Memory B cell (primary cell): ENCODE measurements around the gene RYK.
"Not testable (repeated sequence)": the region's sequence is repeated elsewhere in the genome, so short reads cannot be mapped to it uniquely, and the experiment has no call there.

Experiments used
- ATAC-seq: fragments of 150-1000 bp; cut with Tn5 transposase; 2 replicates; pipeline ENCODE4 v1.10.0; 2021; ENCODE audit warnings: low read depth, mild to moderate bottlenecking, moderate library complexity
- DNase-seq, 2 donors: peaks; one replicate each; pipeline ENCODE4 v3.0.0; 2022; ENCODE audit warnings: low spot score in 2 of 2
- H3K27ac Mint-ChIP-seq: one replicate; pipeline ENCODE4 v1.8.0; 2022; ENCODE audit warnings: mild to moderate bottlenecking, moderate library complexity, mixed read lengths
- H3K27me3 Mint-ChIP-seq: one replicate; pipeline ENCODE4 v1.8.0; 2022; ENCODE audit warnings: mixed read lengths
- H3K36me3 Mint-ChIP-seq: one replicate; pipeline ENCODE4 v1.8.0; 2022; ENCODE audit warnings: mild to moderate bottlenecking, mixed read lengths
- H3K4me1 Mint-ChIP-seq: one replicate; pipeline ENCODE4 v1.8.0; 2022; ENCODE audit warnings: mixed read lengths
- H3K4me3 Mint-ChIP-seq: one replicate; pipeline ENCODE4 v1.8.0; 2022; ENCODE audit warnings: mild to moderate bottlenecking, moderate library complexity, mixed read lengths
- H3K9me3 Mint-ChIP-seq: one replicate; pipeline ENCODE4 v1.8.0; 2022; ENCODE audit warnings: mixed read lengths

The RYK gene

DNA sequence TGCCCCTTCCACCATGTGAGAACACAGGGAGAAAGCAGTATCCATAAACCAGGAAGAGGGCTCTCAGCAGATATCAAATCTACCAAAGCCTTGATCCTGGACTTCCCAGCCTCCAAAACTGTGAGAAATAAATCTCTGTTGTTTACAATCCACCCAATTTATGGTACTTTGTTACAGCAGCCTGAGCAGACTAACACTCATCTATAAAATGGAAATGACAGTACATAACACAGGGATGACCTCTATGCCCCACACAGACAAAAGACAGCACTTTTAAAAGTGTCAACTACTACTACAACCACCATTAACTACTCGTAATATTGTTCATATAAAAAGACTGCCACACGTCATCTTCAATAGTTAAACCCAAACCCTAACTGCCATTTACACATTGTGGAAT is 5.7 kb downstream of the RYK start:
- Mint-ChIP-seq H3K36me3 (peaks cover 3% of the 10 kb centered on the region), H3K4me1 (peaks cover 37% of the 10 kb centered on the region), H3K27ac (no peak overlapping the region), H3K27me3 (no peaks in the 10 kb centered on the region), H3K4me3 (no peak overlapping the region), H3K9me3 (no peaks in the 10 kb centered on the region)
- DNase-seq (no peak), ATAC-seq (no peak)

DNA sequence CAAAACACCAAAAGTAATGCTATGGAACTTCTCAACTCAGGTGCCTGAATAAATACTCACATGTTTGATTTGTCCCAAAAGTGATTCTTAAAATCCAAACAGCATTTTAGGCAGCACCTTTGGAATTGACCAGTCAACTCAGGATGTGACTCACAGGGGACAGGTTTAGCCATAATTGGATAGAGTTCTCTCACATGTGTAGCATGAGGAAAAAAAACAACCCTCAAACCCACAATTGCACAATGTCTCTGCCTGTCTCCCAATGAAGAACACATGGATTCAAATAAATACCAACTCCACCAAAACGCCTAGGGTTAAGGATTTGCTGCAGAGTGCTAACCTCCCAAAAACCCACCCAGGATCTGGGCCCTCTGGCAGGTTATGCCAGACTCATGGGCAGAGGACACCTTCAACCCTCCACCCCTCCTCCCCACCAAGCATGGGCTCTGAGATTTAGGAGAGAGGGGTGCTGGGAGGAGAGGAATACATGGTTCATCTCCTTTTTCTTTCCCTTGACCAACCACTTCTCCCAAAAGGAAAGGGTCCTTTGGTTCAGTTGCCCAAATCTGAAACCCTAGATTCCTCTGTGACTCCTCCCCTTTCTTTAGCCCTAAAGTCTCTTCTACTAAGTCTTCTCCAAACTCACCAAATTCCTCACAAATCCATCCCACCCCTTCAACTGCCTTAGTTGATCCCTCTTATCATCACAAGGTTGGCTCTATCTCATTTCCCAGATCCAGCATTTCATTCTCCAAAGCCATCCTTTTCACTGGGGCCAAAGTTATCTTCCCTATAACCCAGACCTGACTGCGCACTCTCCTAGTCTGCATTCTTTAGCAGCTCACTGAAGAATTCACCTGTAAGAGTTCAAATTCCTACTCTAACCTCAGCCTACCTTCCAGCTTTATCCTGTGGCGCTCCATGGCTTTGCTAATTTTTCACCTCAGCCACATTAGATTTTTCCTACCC is 7.7 kb downstream of the RYK start:
- H3K36me3 Mint-ChIP-seq: peaks cover 4% of the 10 kb centered on the region
- H3K27ac Mint-ChIP-seq: no peak overlapping the region
- H3K9me3 Mint-ChIP-seq: no peaks in the 10 kb centered on the region
- DNase-seq: no peak
- ATAC-seq: no peak
- peaks cover 46% of the 10 kb centered on the region for H3K4me1 Mint-ChIP-seq
- H3K27me3 Mint-ChIP-seq: no peaks in the 10 kb centered on the region
- no peak overlapping the region for H3K4me3 Mint-ChIP-seq

DNA sequence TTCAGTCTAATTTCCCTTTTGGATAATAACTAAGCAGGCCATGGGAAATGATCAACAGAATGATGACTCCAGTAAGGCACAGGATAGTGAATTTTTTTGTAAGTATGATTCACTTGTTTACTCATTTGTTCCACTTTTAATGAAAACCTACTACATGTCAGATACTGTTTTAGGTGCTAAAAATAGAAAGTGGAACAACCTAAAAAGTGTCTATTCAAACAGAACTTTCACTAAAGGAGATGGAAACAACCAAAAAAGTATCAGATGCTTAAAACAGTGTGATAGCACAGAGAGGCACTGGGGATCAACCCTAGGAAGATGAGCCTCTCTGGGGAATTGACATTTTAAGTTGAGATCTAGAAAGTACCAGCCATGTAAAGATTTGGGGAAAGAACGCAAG is 11.1 kb downstream of the RYK start:
- ATAC-seq: peak; percentile 42
- Mint-ChIP-seq H3K27ac (peak overlapping the region; percentile 64), H3K9me3 (no peaks in the 10 kb centered on the region), H3K27me3 (no peaks in the 10 kb centered on the region), H3K36me3 (peaks cover 4% of the 10 kb centered on the region), H3K4me3 (peak overlapping the region; percentile 0), H3K4me1 (peaks cover 47% of the 10 kb centered on the region)
- DNase-seq: no peak

DNA sequence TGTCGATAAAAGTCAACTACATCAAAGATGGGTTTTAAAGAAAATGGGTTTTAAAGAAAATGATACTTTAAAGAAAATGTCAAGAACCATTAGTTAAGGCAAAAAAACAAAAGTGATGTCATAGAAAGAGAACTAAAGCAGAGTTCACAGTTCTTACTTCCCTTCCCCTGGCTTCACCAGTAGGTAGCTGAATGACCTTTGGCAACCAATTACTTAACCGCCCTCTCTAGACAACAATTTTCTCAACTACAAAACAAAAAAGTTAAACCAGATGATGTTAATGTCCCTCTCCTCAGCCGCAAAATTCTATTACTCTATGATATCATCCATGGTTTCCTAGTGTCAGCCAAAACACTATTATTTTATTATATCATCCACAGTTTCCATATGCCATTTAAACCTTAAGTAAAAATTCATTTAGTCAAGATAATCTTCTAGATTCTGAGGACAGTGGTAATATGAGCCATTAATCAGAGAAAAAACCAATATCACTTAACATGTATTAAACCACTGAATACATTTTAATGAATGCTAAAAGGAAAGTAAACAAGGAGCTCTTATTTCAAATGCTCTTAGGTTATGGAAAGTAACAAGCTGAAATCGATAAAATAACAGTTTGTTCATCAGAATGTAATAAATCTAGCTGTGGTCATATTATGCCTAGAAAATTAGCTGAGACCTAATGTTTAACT is 13.1 kb downstream of the RYK start:
- peaks cover 41% of the 10 kb centered on the region for H3K4me1 Mint-ChIP-seq
- DNase-seq: no peak

DNA sequence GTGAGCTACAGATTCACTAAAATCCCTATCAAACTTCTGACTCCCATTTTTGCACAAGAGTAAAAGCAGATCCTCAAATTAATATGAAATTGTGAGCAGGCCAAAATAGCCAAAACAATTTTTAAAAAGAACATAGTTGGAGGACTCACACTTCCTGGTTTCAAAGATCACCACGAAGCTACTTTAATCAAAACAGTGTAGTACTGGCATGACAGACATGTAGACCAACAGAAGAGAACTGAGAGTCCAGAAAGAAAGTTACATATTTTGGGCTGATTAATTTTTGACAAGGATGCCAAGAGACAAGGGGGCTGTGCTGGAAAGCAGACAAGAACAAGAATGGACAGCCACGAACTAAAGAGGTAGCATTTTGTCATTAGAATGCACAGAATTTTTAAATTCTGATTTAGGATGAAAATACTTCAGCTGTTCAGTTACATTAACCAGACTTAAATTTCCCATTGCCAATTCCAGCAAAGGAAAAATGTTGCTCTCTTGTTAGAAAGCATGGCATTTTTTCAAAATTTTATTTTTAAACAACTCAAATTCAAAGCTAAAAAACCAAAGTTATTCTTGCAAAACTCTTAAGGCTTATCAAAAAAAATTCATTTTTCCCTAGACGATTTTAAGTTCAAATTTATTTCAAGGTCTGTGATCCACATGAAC is 14.0 kb downstream of the RYK start:
- peak overlapping the region; percentile 35 for H3K27ac Mint-ChIP-seq
- H3K4me3 Mint-ChIP-seq: peak overlapping the region; percentile 32
- ATAC-seq (peak; percentile 37), DNase-seq (no peak)
- peaks cover 46% of the 10 kb centered on the region for H3K4me1 Mint-ChIP-seq
- no peaks in the 10 kb centered on the region for H3K9me3 Mint-ChIP-seq
- no peaks in the 10 kb centered on the region for H3K27me3 Mint-ChIP-seq
- peaks cover 2% of the 10 kb centered on the region for H3K36me3 Mint-ChIP-seq

More for the DNA sequence above, 13.1 kb downstream of the RYK start:
- no peak overlapping the region for H3K27ac Mint-ChIP-seq
- H3K36me3 Mint-ChIP-seq: peaks cover 2% of the 10 kb centered on the region
- no peak overlapping the region for H3K4me3 Mint-ChIP-seq
- no peaks in the 10 kb centered on the region for H3K27me3 Mint-ChIP-seq
- no peak for ATAC-seq
- H3K9me3 Mint-ChIP-seq: no peaks in the 10 kb centered on the region

DNA sequence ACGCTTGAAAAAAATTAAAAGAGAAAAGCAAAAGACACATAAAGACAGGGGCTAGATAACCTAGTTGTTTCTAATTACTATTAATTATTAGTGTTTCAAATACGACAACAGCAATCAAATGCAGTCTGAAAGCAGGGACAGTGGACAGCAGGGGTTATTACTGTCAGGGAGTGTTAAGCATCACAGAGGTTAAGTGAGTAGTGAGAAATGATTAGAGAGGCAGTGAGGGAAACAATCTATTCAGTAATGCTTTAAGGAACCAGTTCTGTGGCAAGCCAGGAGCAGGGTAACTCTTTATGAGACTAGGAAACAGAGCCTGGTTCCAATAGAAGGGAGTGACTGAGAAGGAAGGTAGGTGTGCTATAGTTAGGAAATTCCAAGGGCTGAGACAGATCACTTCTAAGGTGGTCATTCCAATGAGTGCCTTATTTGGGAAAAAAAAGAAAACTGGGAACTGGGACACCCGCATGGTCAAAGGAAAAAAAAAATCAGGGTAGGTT is 15.0 kb downstream of the RYK start:
- Mint-ChIP-seq H3K36me3 (peaks cover 2% of the 10 kb centered on the region), H3K4me3 (no peak overlapping the region), H3K4me1 (peaks cover 48% of the 10 kb centered on the region), H3K27ac (no peak overlapping the region), H3K27me3 (no peaks in the 10 kb centered on the region), H3K9me3 (no peaks in the 10 kb centered on the region)
- ATAC-seq: no peak
- DNase-seq: no peak

DNA sequence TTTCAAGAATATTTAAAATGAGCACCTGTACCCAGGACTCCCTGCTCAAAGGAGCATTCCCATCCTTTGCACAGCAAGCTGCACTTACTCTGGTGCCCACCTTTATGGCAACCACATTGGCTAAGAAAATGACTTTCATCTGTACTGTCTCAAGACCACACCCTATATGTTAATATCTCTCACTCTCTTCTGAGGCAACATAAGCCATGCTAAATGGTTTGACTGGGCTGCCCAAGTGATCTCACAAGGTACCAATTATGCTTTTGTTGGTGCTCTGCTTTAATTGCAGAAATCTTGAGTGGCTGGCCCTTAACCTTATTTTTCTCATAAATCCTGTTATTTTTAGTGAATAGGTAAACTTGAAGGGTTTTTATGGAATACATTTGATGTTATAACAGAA is 17.7 kb downstream of the RYK start:
- no peak for ATAC-seq
- DNase-seq: no peak
- Mint-ChIP-seq H3K4me3 (no peak overlapping the region), H3K36me3 (peaks cover 5% of the 10 kb centered on the region), H3K27me3 (no peaks in the 10 kb centered on the region), H3K9me3 (no peaks in the 10 kb centered on the region), H3K27ac (no peak overlapping the region), H3K4me1 (peaks cover 41% of the 10 kb centered on the region)

DNA sequence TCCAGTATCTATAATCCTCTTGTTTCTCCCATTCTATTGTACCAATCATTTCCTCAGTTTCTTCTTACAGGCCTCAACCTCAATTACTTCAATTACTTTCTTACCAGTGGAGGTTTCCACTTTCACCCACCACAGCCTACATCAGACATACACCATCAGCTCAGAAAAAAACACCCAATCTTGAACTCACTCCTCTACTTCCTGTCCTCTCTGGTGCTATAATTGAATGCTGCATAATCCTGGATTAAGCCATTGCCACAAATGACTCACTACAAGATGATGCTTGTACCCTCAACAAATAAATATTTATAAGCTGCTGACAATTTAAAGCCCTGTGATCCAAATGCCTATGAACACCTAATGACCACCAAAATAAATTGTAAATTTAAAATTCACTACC is 18.5 kb downstream of the RYK start:
- no peaks in the 10 kb centered on the region for H3K27me3 Mint-ChIP-seq
- H3K4me3 Mint-ChIP-seq: no peak overlapping the region
- no peak overlapping the region for H3K27ac Mint-ChIP-seq
- peaks cover 6% of the 10 kb centered on the region for H3K36me3 Mint-ChIP-seq
- ATAC-seq: no peak
- peaks cover 37% of the 10 kb centered on the region for H3K4me1 Mint-ChIP-seq
- no peaks in the 10 kb centered on the region for H3K9me3 Mint-ChIP-seq
- no peak for DNase-seq

DNA sequence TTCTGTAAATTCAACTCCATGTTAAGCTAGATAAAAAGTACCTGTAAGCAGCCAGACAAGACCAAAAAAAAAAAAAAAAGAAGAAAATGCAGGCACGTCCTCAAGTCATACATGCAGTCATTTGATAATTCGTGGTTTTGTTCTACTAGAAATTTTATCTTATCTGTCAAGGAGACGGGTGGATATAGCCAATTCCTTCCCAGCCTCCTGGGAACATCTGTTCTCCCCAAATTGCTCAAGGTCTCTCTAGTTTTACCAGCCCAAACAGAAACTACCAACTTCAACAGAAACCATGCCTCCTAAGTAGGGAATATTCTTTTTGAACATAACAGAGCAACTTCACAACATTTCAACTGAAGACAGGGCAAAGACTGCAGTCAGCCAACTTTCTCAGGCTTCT is 19.5 kb downstream of the RYK start:
- no peaks in the 10 kb centered on the region for H3K9me3 Mint-ChIP-seq
- H3K4me1 Mint-ChIP-seq: peaks cover 31% of the 10 kb centered on the region
- peaks cover 6% of the 10 kb centered on the region for H3K36me3 Mint-ChIP-seq
- ATAC-seq: no peak
- H3K4me3 Mint-ChIP-seq: no peak overlapping the region
- DNase-seq: no peak
- no peaks in the 10 kb centered on the region for H3K27me3 Mint-ChIP-seq
- no peak overlapping the region for H3K27ac Mint-ChIP-seq

DNA sequence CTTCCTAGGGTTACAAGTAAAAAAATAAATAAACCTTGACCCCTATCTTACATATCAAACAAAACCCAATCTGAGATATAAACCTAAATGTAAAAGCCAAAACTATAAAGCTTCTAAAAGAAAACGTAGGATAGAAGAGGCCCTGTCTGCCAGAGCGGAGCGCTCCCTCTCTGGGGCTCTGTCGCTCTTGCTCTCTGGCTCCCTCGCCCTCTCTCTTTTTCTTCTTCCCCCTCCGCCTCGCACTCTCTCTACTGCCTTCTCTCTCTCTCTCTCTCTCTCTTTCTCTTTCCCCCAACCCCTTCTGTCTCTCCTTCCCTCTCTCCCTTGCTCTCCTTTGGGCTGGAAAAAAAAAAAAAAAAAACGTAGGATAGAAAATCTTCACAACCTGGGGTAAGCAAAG is 21.6 kb downstream of the RYK start:
- Mint-ChIP-seq H3K27me3 (no peaks in the 10 kb centered on the region), H3K9me3 (no peaks in the 10 kb centered on the region), H3K4me3 (no peak overlapping the region), H3K27ac (no peak overlapping the region), H3K36me3 (peaks cover 6% of the 10 kb centered on the region), H3K4me1 (peaks cover 25% of the 10 kb centered on the region)
- DNase-seq (no peak), ATAC-seq (no peak)

DNA sequence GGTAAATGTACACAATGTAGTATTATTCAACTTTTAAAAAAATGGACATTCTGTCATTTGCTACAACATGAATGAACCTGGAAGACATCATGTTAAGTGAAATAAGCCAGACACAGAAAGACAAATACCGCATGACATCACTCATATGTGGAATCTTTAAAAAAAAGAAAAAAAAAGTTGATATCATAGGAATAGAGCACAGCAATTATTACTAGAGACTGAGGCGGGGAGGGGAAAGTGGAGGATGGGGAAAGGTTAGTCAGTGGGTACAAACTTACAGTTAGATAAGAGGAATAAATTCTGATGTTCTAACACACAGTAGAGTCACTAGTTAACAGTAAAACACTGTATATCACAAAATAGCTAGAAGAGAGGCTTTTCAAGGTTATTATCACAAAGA is 22.2 kb downstream of the RYK start:
- DNase-seq (no peak), ATAC-seq (no peak)
- peaks cover 6% of the 10 kb centered on the region for H3K36me3 Mint-ChIP-seq
- no peak overlapping the region for H3K4me3 Mint-ChIP-seq
- no peak overlapping the region for H3K27ac Mint-ChIP-seq
- H3K27me3 Mint-ChIP-seq: no peaks in the 10 kb centered on the region
- H3K4me1 Mint-ChIP-seq: peaks cover 27% of the 10 kb centered on the region
- no peaks in the 10 kb centered on the region for H3K9me3 Mint-ChIP-seq

DNA sequence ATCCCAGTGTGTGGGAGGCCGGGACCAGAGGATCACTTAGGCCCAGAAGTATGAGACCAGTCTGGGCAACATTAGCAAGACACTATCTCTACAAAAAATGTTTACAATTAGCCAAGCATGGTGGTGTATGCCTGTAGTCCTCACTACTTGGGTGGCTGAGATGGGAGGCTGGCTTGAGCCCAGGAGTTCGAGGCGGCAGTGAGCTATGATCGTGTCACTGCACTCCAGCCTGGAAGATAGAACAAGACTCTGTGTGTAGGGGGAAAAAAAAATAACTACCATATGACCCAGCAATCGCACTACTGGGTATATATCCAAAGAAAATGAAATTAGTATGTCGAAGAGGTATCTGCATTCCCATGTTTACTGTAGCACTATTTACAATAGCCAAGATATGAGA is 22.6 kb downstream of the RYK start:
- no peak for DNase-seq
- Mint-ChIP-seq H3K4me1 (peaks cover 27% of the 10 kb centered on the region), H3K27ac (no peak overlapping the region), H3K27me3 (no peaks in the 10 kb centered on the region), H3K4me3 (no peak overlapping the region), H3K9me3 (no peaks in the 10 kb centered on the region), H3K36me3 (peaks cover 6% of the 10 kb centered on the region)
- no peak for ATAC-seq

DNA sequence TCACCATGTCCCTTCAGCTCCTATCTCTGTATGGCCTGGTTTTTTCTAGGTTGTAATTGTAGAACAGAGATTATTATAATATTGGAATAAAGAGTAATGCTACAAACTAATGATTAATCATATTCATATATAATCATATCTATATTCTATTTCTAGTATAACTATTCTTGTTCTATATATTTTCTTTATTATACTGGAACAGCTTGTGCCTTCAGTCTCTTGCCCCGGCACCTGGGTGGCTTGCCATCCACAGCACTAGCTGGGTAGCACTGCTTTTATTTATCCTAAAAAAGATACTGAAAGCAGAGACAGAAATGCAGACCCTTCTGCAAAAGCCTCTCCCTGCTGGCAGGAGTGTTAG is 25.9 kb downstream of the RYK start:
- DNase-seq, H3K9me3 Mint-ChIP-seq, H3K4me3 Mint-ChIP-seq, H3K27me3 Mint-ChIP-seq, ATAC-seq, H3K27ac Mint-ChIP-seq: not testable (repeated sequence)
- H3K4me1 Mint-ChIP-seq: peaks cover 13% of the 10 kb centered on the region
- H3K36me3 Mint-ChIP-seq: peaks cover 10% of the 10 kb centered on the region

DNA sequence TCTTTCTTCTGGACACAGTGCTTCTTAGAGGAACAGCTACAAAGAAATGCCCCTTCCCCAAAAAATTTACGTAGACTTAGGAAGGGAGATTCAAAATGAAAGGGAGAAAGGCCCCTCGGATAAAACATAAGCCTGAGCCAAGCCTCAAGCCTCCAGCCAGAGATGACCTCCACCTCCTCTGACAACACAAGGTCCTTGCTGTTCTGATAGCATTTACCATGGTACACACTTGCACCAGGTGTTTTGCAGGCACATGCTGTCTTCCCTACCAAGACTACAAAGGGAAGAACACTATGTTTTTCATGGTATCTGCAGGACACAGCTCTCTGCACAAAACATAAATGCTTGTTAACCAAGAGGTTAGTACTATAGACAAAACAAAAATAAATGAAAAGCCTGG is 27.8 kb downstream of the RYK start:
- H3K27ac Mint-ChIP-seq: no peak overlapping the region
- H3K9me3 Mint-ChIP-seq: no peaks in the 10 kb centered on the region
- peaks cover 10% of the 10 kb centered on the region for H3K36me3 Mint-ChIP-seq
- ATAC-seq: no peak
- H3K4me1 Mint-ChIP-seq: peaks cover 6% of the 10 kb centered on the region
- no peaks in the 10 kb centered on the region for H3K27me3 Mint-ChIP-seq
- DNase-seq: no peak
- H3K4me3 Mint-ChIP-seq: no peak overlapping the region
